Nephron progenitor cell (in vitro differentiated cells): ENCODE data around the gene TSPAN8.

Experiments used
- DNase-seq: peaks from one replicate; pipeline ENCODE4 v3.0.0; 2021
- H3K27ac Mint-ChIP-seq: 2 replicates; pipeline ENCODE4 v1.8.0; 2021; ENCODE audit warnings: mild to moderate bottlenecking, moderate library complexity, mixed read lengths
- H3K27me3 Mint-ChIP-seq: 2 replicates; pipeline ENCODE4 v1.8.0; 2021; ENCODE audit warnings: mild to moderate bottlenecking, low read depth, mixed read lengths; ENCODE audit not compliant: poor library complexity
- H3K36me3 Mint-ChIP-seq: 2 replicates; pipeline ENCODE4 v1.8.0; 2021; ENCODE audit warnings: low read depth, mixed read lengths
- H3K4me1 Mint-ChIP-seq: 2 replicates; pipeline ENCODE4 v1.8.0; 2021; ENCODE audit warnings: mixed read lengths
- H3K4me3 Mint-ChIP-seq: 2 replicates; pipeline ENCODE4 v1.8.0; 2021; ENCODE audit warnings: mild to moderate bottlenecking, moderate library complexity, mixed read lengths
- H3K9me3 Mint-ChIP-seq: 2 replicates; pipeline ENCODE4 v1.8.0; 2021; ENCODE audit warnings: mild to moderate bottlenecking, moderate library complexity, mixed read lengths
- TF ChIP-seq, protein P1 (sequence below): fragments of 200-600 bp; sonication (generic); IDR thresholded peaks from 2 replicates; pipeline ENCODE4 v1.5.0; 2021; ENCODE audit warnings: antibody characterized with exemption

Gene TSPAN8

GRCh38 chr12:71193041-71193440 is 35.2 kb upstream of the TSPAN8 start:
- no peaks in the 10 kb centered on the region for H3K27me3 Mint-ChIP-seq
- DNase-seq, result no peak
- TF ChIP-seq, protein P1, sequence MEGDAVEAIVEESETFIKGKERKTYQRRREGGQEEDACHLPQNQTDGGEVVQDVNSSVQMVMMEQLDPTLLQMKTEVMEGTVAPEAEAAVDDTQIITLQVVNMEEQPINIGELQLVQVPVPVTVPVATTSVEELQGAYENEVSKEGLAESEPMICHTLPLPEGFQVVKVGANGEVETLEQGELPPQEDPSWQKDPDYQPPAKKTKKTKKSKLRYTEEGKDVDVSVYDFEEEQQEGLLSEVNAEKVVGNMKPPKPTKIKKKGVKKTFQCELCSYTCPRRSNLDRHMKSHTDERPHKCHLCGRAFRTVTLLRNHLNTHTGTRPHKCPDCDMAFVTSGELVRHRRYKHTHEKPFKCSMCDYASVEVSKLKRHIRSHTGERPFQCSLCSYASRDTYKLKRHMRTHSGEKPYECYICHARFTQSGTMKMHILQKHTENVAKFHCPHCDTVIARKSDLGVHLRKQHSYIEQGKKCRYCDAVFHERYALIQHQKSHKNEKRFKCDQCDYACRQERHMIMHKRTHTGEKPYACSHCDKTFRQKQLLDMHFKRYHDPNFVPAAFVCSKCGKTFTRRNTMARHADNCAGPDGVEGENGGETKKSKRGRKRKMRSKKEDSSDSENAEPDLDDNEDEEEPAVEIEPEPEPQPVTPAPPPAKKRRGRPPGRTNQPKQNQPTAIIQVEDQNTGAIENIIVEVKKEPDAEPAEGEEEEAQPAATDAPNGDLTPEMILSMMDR, result no peak

GRCh38 chr12:71191509-71192196 is 33.9 kb upstream of the TSPAN8 start:
- Mint-ChIP-seq H3K36me3 (no peaks in the 10 kb centered on the region), H3K9me3 (no peaks in the 10 kb centered on the region), H3K4me1 (no peaks in the 10 kb centered on the region), H3K4me3 (no peak overlapping the region), H3K27ac (no peak overlapping the region), H3K27me3 (peaks cover 2% of the 10 kb centered on the region)
- TF ChIP-seq, protein P1, result no peak
- no peak for DNase-seq

More at GRCh38 chr12:71193041-71193440, 35.2 kb upstream of the TSPAN8 start:
- H3K9me3 Mint-ChIP-seq, result no peaks in the 10 kb centered on the region
- H3K4me1 Mint-ChIP-seq, result no peaks in the 10 kb centered on the region
- no peak overlapping the region for H3K27ac Mint-ChIP-seq
- H3K4me3 Mint-ChIP-seq, result no peak overlapping the region
- no peaks in the 10 kb centered on the region for H3K36me3 Mint-ChIP-seq

DNA sequence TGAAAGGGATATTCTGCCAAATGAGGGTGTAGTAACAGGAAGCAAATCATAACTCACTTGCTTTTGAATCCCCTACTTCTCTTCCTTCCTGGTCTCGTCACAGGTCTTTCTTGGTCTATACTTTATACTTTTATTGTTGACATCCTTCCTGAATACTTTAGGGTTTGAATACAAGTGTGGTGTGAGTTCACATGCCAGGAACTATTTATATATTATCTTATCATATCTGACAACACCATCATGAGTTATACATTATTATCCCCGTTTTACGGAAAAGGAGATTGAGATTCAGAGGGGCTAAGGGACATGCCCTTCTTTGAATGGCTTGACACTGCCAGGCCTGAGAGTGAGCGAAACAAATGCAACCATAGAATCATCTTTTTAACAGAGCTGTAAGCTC is 33.0 kb upstream of the TSPAN8 start:
- H3K9me3 Mint-ChIP-seq, result no peaks in the 10 kb centered on the region
- no peak for DNase-seq
- no peaks in the 10 kb centered on the region for H3K4me1 Mint-ChIP-seq
- H3K4me3 Mint-ChIP-seq, result no peak overlapping the region
- H3K27ac Mint-ChIP-seq, result no peak overlapping the region
- TF ChIP-seq, protein P1, result no peak
- no peaks in the 10 kb centered on the region for H3K36me3 Mint-ChIP-seq
- H3K27me3 Mint-ChIP-seq, result peaks cover 5% of the 10 kb centered on the region

GRCh38 chr12:71187379-71187778 is 29.6 kb upstream of the TSPAN8 start:
- no peak overlapping the region for H3K27ac Mint-ChIP-seq
- no peak overlapping the region for H3K4me3 Mint-ChIP-seq
- H3K36me3 Mint-ChIP-seq, result no peaks in the 10 kb centered on the region
- no peaks in the 10 kb centered on the region for H3K4me1 Mint-ChIP-seq
- no peaks in the 10 kb centered on the region for H3K9me3 Mint-ChIP-seq
- H3K27me3 Mint-ChIP-seq, result peaks cover 6% of the 10 kb centered on the region
- TF ChIP-seq, protein P1, result no peak
- no peak for DNase-seq

GRCh38 chr12:71186571-71187288 is 28.9 kb upstream of the TSPAN8 start:
- peaks cover 6% of the 10 kb centered on the region for H3K27me3 Mint-ChIP-seq
- H3K27ac Mint-ChIP-seq, result no peak overlapping the region
- no peaks in the 10 kb centered on the region for H3K36me3 Mint-ChIP-seq
- TF ChIP-seq, protein P1, result no peak
- no peaks in the 10 kb centered on the region for H3K9me3 Mint-ChIP-seq
- DNase-seq, result no peak
- H3K4me1 Mint-ChIP-seq, result no peaks in the 10 kb centered on the region
- no peak overlapping the region for H3K4me3 Mint-ChIP-seq
